Measurements from ENCODE around the gene EIF4G1. TPM values are rescaled to one million over a fixed set of nuclear protein-coding genes. Genes with fewer than 3 reads are reported as not detected.

The EIF4G1 gene
- total and polyA plus RNA-seq, 2 of the 8 experiments (the other 6 are each of a cell fraction or from before 2014, with no cell fraction given): 318 to 473 TPM

DNA sequence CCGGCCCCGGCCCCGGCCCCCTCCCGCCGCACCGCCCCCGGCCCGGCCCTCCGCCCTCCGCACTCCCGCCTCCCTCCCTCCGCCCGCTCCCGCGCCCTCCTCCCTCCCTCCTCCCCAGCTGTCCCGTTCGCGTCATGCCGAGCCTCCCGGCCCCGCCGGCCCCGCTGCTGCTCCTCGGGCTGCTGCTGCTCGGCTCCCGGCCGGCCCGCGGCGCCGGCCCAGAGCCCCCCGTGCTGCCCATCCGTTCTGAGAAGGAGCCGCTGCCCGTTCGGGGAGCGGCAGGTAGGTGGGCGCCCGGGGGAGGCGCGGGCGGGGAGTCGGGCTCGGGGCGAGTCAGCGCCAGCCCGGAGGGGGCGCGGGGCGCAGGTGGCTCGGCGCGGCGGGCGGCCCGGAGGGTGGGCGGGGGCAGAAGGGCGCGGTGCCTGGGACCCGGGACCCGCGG, 65.8 kb downstream of the EIF4G1 start:
- Histone ChIP-seq H3K4ac (replicated peaks; ENCODE audit: insufficient read length, low read depth, low read length) (no peak overlapping the region), H3K4me1 (replicated peaks in 1 of 4; ENCODE audit: control insufficient read depth in 3 of 4, insufficient read depth in 4 of 4, low read length in 3 of 4) (peaks cover 0 to 33% (median 27%) of the 10 kb centered on the region in 4 experiments; a peak in 6 of 7 replicates), H3K27ac (ENCODE audit: low read depth, low read length) (no peak overlapping the region), H2AFZ (ENCODE audit: low read length) (no peak overlapping the region), H2BK15ac (ENCODE audit: low read length) (no peak overlapping the region), H3K9me3 (ENCODE audit: insufficient read depth in 2 of 2, low read depth in 1 of 2, low read length in 1 of 2) (no peaks in the 10 kb centered on the region), H4K8ac (ENCODE audit: extremely low read depth, insufficient read depth, low read length) (no peak overlapping the region; the same call in 1 of the 2 replicates), H3K79me1 (ENCODE audit: low read depth, low read length) (no peaks in the 10 kb centered on the region), H3K23ac (ENCODE audit: insufficient read length) (no peak overlapping the region), H3K4me3 (ENCODE audit: extremely low read depth in 1 of 4, insufficient read depth in 2 of 4, low read depth in 3 of 4, low read length in 4 of 4) (peak overlapping the region; percentile 32 to 71 (median 54); a peak in 7 of 8 replicates), H2BK120ac (replicated peaks; ENCODE audit: low read depth, low read length) (no peak overlapping the region), H3K56ac (replicated peaks; ENCODE audit: insufficient read length, low read depth, low read length) (no peak overlapping the region), H2BK5ac (ENCODE audit: low read depth, low read length) (peak overlapping the region; percentile 71; the same call in 1 of the 2 replicates), H3K4me2 (ENCODE audit: insufficient read depth in 1 of 2, low read depth in 2 of 2, low read length in 2 of 2) (peak overlapping the region; percentile 93 to 97), H2BK20ac (ENCODE audit: low read length) (no peak overlapping the region), H3K18ac (ENCODE audit: extremely low read depth, low read length) (no peak overlapping the region), H3K14ac (ENCODE audit: insufficient read length) (no peak overlapping the region), H3K9ac (replicated peaks in 1 of 4; ENCODE audit: extremely low read depth in 1 of 4, low read depth in 3 of 4, low read length in 3 of 4) (no peak overlapping the region), H2BK12ac (ENCODE audit: low read depth, low read length) (no peak overlapping the region), H4K91ac (replicated peaks; ENCODE audit: insufficient read length, low read length) (no peak overlapping the region), H2AK5ac (ENCODE audit: low read depth, low read length) (no peak overlapping the region), H4K5ac (ENCODE audit: insufficient read length, low read depth, low read length) (no peak overlapping the region), H3K23me2 (ENCODE audit: low read depth, low read length) (peaks cover 15% of the 10 kb centered on the region; the same call in 1 of the 2 replicates), H4K20me1 (replicated peaks in 1 of 2; ENCODE audit: control insufficient read depth in 1 of 2, insufficient read depth in 2 of 2, low read length in 2 of 2) (peaks cover 2 to 9% of the 10 kb centered on the region in 2 experiments), H3K27me3 (replicated peaks in 1 of 4; ENCODE audit: control insufficient read depth in 3 of 4, extremely low read depth in 1 of 4, insufficient read depth in 3 of 4, low read length in 3 of 4) (peaks cover 31 to 55% (median 49%) of the 10 kb centered on the region in 4 experiments), H3K79me2 (ENCODE audit: control insufficient read depth in 1 of 2, insufficient read depth in 2 of 2, low read length in 2 of 2) (no peaks in the 10 kb centered on the region), H3K36me3 (ENCODE audit: control insufficient read depth in 2 of 4, insufficient read depth in 4 of 4, low read length in 3 of 4) (no peaks in the 10 kb centered on the region)
- ChIA-PET CTCF (ENCODE audit: partially characterized antibody) (interaction anchor here (1.6 to 8.3 kb wide), 4 partner anchors 7 to 88 kb away, joined by 4 to 78 read pairs (median 20); no protein-coding TSS in a partner anchor), POLR2A (ENCODE audit: partially characterized antibody) (interaction anchor here (1.2 kb wide), 1 partner anchor 245 kb away, joined by 3 read pairs; the partner anchor contains the start of gene EIF2B5)
- TF ChIP-seq SP2 (IDR thresholded peaks at IDR 0.05; ENCODE audit: low read length) (no peak), CBX5 (IDR thresholded peaks at IDR 0.05; ENCODE audit: low read depth, low read length) (no peak), CREB1 (IDR thresholded peaks at IDR 0.05) (peak; percentile 57; the same call in 1 of the 2 replicates)
- peak in 1 of 2 experiments; percentile 79 for DNase-seq (ENCODE audit: low read depth in 1 of 2, low spot score in 2 of 2)
- FAIRE-seq: no peak
- WGBS, 2 experiments (ENCODE audit: extremely low coverage in 1 of 2, insufficient coverage in 1 of 2, insufficient read length in 1 of 2, insufficient replicate concordance in 2 of 2, low coverage in 1 of 2, low lambda C conversion rate in 2 of 2, missing lambda C conversion rate in 1 of 2): no CpG with 5 or more reads among the region's 62 CpGs

All from H1 (cell line).